ENCODE results near the gene CHRNB2.

Gene CHRNB2

DNA sequence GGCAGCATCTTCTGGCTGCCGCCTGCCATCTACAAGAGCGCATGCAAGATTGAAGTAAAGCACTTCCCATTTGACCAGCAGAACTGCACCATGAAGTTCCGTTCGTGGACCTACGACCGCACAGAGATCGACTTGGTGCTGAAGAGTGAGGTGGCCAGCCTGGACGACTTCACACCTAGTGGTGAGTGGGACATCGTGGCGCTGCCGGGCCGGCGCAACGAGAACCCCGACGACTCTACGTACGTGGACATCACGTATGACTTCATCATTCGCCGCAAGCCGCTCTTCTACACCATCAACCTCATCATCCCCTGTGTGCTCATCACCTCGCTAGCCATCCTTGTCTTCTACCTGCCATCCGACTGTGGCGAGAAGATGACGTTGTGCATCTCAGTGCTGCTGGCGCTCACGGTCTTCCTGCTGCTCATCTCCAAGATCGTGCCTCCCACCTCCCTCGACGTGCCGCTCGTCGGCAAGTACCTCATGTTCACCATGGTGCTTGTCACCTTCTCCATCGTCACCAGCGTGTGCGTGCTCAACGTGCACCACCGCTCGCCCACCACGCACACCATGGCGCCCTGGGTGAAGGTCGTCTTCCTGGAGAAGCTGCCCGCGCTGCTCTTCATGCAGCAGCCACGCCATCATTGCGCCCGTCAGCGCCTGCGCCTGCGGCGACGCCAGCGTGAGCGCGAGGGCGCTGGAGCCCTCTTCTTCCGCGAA lies 3.8 kb downstream of the CHRNB2 start:
- ChIA-PET CTCF (no interaction called here), POLR2A (no interaction called here)
- no peak for TF ChIP-seq ZNF384 (IDR thresholded peaks at IDR 0.05)
- TF ChIP-seq HDGF (IDR thresholded peaks at IDR 0.05; ENCODE audit: borderline replicate concordance): no peak
- no peak for TF ChIP-seq ELF4 (IDR thresholded peaks at IDR 0.05)
- no peak for TF ChIP-seq CTBP1 (IDR thresholded peaks at IDR 0.05; ENCODE audit: borderline replicate concordance)
- TF ChIP-seq SUZ12 (IDR thresholded peaks at IDR 0.05): no peak
- TF ChIP-seq SP1 (IDR thresholded peaks at IDR 0.05): no peak
- TF ChIP-seq ARNT (IDR thresholded peaks at IDR 0.05): no peak
- no peak for TF ChIP-seq LEF1 (IDR thresholded peaks at IDR 0.05; ENCODE audit: borderline replicate concordance)
- no peak for TF ChIP-seq FOXM1 (IDR thresholded peaks at IDR 0.05; ENCODE audit: borderline replicate concordance)
- no peak for TF ChIP-seq FOXA1 (IDR thresholded peaks at IDR 0.05)
- no peak for TF ChIP-seq NFRKB (IDR thresholded peaks at IDR 0.05)
- TF ChIP-seq FOXK2 (IDR thresholded peaks at IDR 0.05): no peak
- no peak for TF ChIP-seq L3MBTL2 (conservative IDR thresholded peaks at IDR 0.05)
- no peak for TF ChIP-seq PKNOX1 (IDR thresholded peaks at IDR 0.05)
- no peak for TF ChIP-seq BHLHE40 (IDR thresholded peaks at IDR 0.05; ENCODE audit: borderline replicate concordance)
- no peak for TF ChIP-seq TARDBP (IDR thresholded peaks at IDR 0.05)
- DNase-seq (ENCODE audit: extremely low spot score): no peak

- POLR2A ChIA-PET: no interaction called here
These were observed 4.3 kb downstream of the CHRNB2 start for GRCh38 chr1:154571964-154572288.

GRCh38 chr1:154572468-154573167 lies 5.0 kb downstream of the CHRNB2 start:
- ChIA-PET CTCF (interaction anchor here (1.1 kb wide), 1 partner anchor 13 kb away, joined by 7 read pairs; no protein-coding TSS in a partner anchor), POLR2A (interaction anchor here (1.1 kb wide), 1 partner anchor 13 kb away, joined by 6 read pairs; no protein-coding TSS in a partner anchor)
- DNase-seq (ENCODE audit: extremely low spot score): no peak
- TF ChIP-seq HDGF (IDR thresholded peaks at IDR 0.05; ENCODE audit: borderline replicate concordance) (no peak), LEF1 (IDR thresholded peaks at IDR 0.05; ENCODE audit: borderline replicate concordance) (no peak), TARDBP (IDR thresholded peaks at IDR 0.05) (no peak), NFRKB (IDR thresholded peaks at IDR 0.05) (no peak), L3MBTL2 (conservative IDR thresholded peaks at IDR 0.05) (no peak), SUZ12 (IDR thresholded peaks at IDR 0.05) (no peak), ELF4 (IDR thresholded peaks at IDR 0.05) (no peak), FOXK2 (IDR thresholded peaks at IDR 0.05) (no peak), BHLHE40 (IDR thresholded peaks at IDR 0.05; ENCODE audit: borderline replicate concordance) (no peak), FOXA1 (IDR thresholded peaks at IDR 0.05) (no peak), CTBP1 (IDR thresholded peaks at IDR 0.05; ENCODE audit: borderline replicate concordance) (no peak), FOXM1 (IDR thresholded peaks at IDR 0.05; ENCODE audit: borderline replicate concordance) (no peak), PKNOX1 (IDR thresholded peaks at IDR 0.05) (no peak), ARNT (IDR thresholded peaks at IDR 0.05) (no peak), SP1 (IDR thresholded peaks at IDR 0.05) (no peak), ZNF384 (IDR thresholded peaks at IDR 0.05) (no peak)

More at GRCh38 chr1:154571964-154572288, 4.3 kb downstream of the CHRNB2 start:
- CTCF ChIA-PET: no interaction called here
- no peak for TF ChIP-seq LEF1 (IDR thresholded peaks at IDR 0.05; ENCODE audit: borderline replicate concordance)
- no peak for TF ChIP-seq FOXK2 (IDR thresholded peaks at IDR 0.05)
- no peak for TF ChIP-seq SUZ12 (IDR thresholded peaks at IDR 0.05)
- no peak for TF ChIP-seq ARNT (IDR thresholded peaks at IDR 0.05)
- TF ChIP-seq HDGF (IDR thresholded peaks at IDR 0.05; ENCODE audit: borderline replicate concordance): no peak
- no peak for TF ChIP-seq NFRKB (IDR thresholded peaks at IDR 0.05)
- no peak for TF ChIP-seq BHLHE40 (IDR thresholded peaks at IDR 0.05; ENCODE audit: borderline replicate concordance)
- no peak for TF ChIP-seq L3MBTL2 (conservative IDR thresholded peaks at IDR 0.05)
- TF ChIP-seq TARDBP (IDR thresholded peaks at IDR 0.05): no peak
- no peak for TF ChIP-seq PKNOX1 (IDR thresholded peaks at IDR 0.05)
- no peak for TF ChIP-seq ZNF384 (IDR thresholded peaks at IDR 0.05)
- no peak for TF ChIP-seq ELF4 (IDR thresholded peaks at IDR 0.05)
- no peak for TF ChIP-seq FOXA1 (IDR thresholded peaks at IDR 0.05)
- no peak for TF ChIP-seq FOXM1 (IDR thresholded peaks at IDR 0.05; ENCODE audit: borderline replicate concordance)
- TF ChIP-seq CTBP1 (IDR thresholded peaks at IDR 0.05; ENCODE audit: borderline replicate concordance): no peak
- TF ChIP-seq SP1 (IDR thresholded peaks at IDR 0.05): no peak
- no peak for DNase-seq (ENCODE audit: extremely low spot score)

DNA sequence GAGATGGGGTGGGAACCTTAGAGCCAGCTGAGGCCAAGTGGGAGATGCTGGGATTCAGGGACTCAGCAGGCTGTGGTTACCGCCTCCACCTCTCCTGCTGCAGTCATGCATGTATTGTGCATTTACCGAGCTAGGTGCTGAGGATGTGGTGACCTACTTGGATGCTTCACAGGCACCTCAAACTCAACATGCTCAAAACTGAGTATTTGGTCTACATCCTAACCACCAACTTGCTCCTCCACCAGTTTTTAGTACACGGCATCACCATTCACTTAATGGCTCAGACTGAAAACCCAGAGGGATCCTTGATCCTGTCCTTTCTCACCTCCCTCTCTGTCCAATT lies 5.6 kb downstream of the CHRNB2 start:
- TF ChIP-seq HDGF (IDR thresholded peaks at IDR 0.05; ENCODE audit: borderline replicate concordance): no peak
- no peak for TF ChIP-seq ARNT (IDR thresholded peaks at IDR 0.05)
- TF ChIP-seq NFRKB (IDR thresholded peaks at IDR 0.05): no peak
- TF ChIP-seq L3MBTL2 (conservative IDR thresholded peaks at IDR 0.05): no peak
- no peak for TF ChIP-seq SUZ12 (IDR thresholded peaks at IDR 0.05)
- no peak for TF ChIP-seq PKNOX1 (IDR thresholded peaks at IDR 0.05)
- no peak for TF ChIP-seq FOXM1 (IDR thresholded peaks at IDR 0.05; ENCODE audit: borderline replicate concordance)
- no peak for TF ChIP-seq BHLHE40 (IDR thresholded peaks at IDR 0.05; ENCODE audit: borderline replicate concordance)
- no peak for TF ChIP-seq SP1 (IDR thresholded peaks at IDR 0.05)
- TF ChIP-seq TARDBP (IDR thresholded peaks at IDR 0.05): no peak
- no peak for DNase-seq (ENCODE audit: extremely low spot score)
- ChIA-PET CTCF (interaction anchor here (1.1 kb wide), 1 partner anchor 13 kb away, joined by 7 read pairs; no protein-coding TSS in a partner anchor), POLR2A (interaction anchor here (1.1 kb wide), 1 partner anchor 13 kb away, joined by 6 read pairs; no protein-coding TSS in a partner anchor)

GRCh38 chr1:154574716-154575115 lies 7.1 kb downstream of the CHRNB2 start:
- no peak for DNase-seq (ENCODE audit: extremely low spot score)
- TF ChIP-seq LEF1 (IDR thresholded peaks at IDR 0.05; ENCODE audit: borderline replicate concordance) (no peak), HDGF (IDR thresholded peaks at IDR 0.05; ENCODE audit: borderline replicate concordance) (no peak), CTBP1 (IDR thresholded peaks at IDR 0.05; ENCODE audit: borderline replicate concordance) (no peak), FOXA1 (IDR thresholded peaks at IDR 0.05) (no peak), ZNF384 (IDR thresholded peaks at IDR 0.05) (no peak), SUZ12 (IDR thresholded peaks at IDR 0.05) (no peak), BHLHE40 (IDR thresholded peaks at IDR 0.05; ENCODE audit: borderline replicate concordance) (no peak), FOXM1 (IDR thresholded peaks at IDR 0.05; ENCODE audit: borderline replicate concordance) (no peak), SP1 (IDR thresholded peaks at IDR 0.05) (no peak), L3MBTL2 (conservative IDR thresholded peaks at IDR 0.05) (no peak), FOXK2 (IDR thresholded peaks at IDR 0.05) (no peak), NFRKB (IDR thresholded peaks at IDR 0.05) (no peak), ELF4 (IDR thresholded peaks at IDR 0.05) (no peak), ARNT (IDR thresholded peaks at IDR 0.05) (no peak), PKNOX1 (IDR thresholded peaks at IDR 0.05) (no peak)
- CTCF ChIA-PET: interaction anchor here (1.2 kb wide), 1 partner anchor 15 kb away, joined by 5 read pairs; no protein-coding TSS in a partner anchor
- POLR2A ChIA-PET: no interaction called here
